A673 (cell line): Measurements from ENCODE around the gene CACNA2D3. TPM values are rescaled to one million over a fixed set of nuclear protein-coding genes. Genes with fewer than 3 reads are reported as not detected.

ENCODE experiments used
- BruUV-seq: library from RNA; stranded (reverse); fragments of 400-500 nt; replicated peaks from 2 replicates; lab custom pipeline; 2021; lab: Mats Ljungman, UMichigan
- CTCF ChIA-PET: fragments of 300-600 bp; sonication (Branson Sonifier 250); formaldehyde crosslinking; loops from one replicate; lab custom pipeline; 2022; ENCODE audit warnings: antibody characterized with exemption; lab: Charles Lee
- POLR2A ChIA-PET: fragments of 300-600 bp; sonication (Branson Sonifier 250); formaldehyde crosslinking; loops from one replicate; lab custom pipeline; 2022; ENCODE audit warnings: antibody characterized with exemption; ENCODE audit not compliant: low non-redundant PET; lab: Charles Lee
- DNase-seq: peaks from one replicate; pipeline ENCODE4 v3.0.0-alpha.2; 2015; ENCODE audit warnings: low spot score
- H3K27ac ChIP-seq: fragments of 200-600 bp; sonication (generic); 2 replicates; pipeline ENCODE4 v1.5.1; 2016; ENCODE audit warnings: mixed run types, low read depth, mild to moderate bottlenecking, mixed read lengths, antibody characterized with exemption, low read length; ENCODE audit not compliant: poor library complexity, severe bottlenecking
- H3K27me3 ChIP-seq: fragments of 200-600 bp; sonication (generic); replicated peaks from 2 replicates; pipeline ENCODE4 v1.6.1; 2017; ENCODE audit warnings: mixed run types, low read depth, mild to moderate bottlenecking, mixed read lengths, antibody characterized with exemption, low read length; ENCODE audit not compliant: insufficient read depth, poor library complexity
- H3K36me3 ChIP-seq: fragments of 200-600 bp; sonication (generic); 2 replicates; pipeline ENCODE4 v1.6.1; 2016; ENCODE audit warnings: mixed run types, mild to moderate bottlenecking, mixed read lengths, antibody characterized with exemption, low read length; ENCODE audit not compliant: insufficient read depth, poor library complexity, severe bottlenecking
- H3K4me1 ChIP-seq: fragments of 200-600 bp; sonication (generic); 2 replicates; pipeline ENCODE4 v1.6.1; 2017; ENCODE audit warnings: mixed run types, mild to moderate bottlenecking, mixed read lengths, antibody characterized with exemption, low read length; ENCODE audit not compliant: insufficient read depth, poor library complexity, severe bottlenecking
- H3K4me3 ChIP-seq: fragments of 200-600 bp; sonication (generic); 2 replicates; pipeline ENCODE4 v1.5.1; 2016; ENCODE audit warnings: low read depth, mixed run types, mild to moderate bottlenecking, mixed read lengths, low read length; ENCODE audit not compliant: poor library complexity, severe bottlenecking
- H3K9me3 ChIP-seq: fragments of 200-600 bp; sonication (generic); 2 replicates; pipeline ENCODE4 v1.6.1; 2016; ENCODE audit warnings: mixed run types, low read depth, mild to moderate bottlenecking, mixed read lengths, antibody characterized with exemption, low read length; ENCODE audit not compliant: poor library complexity, severe bottlenecking
- CTCF ChIP-seq: fragments of 300-800, 200-600 bp; sonication (generic); conservative IDR thresholded peaks from 2 replicates; pipeline ENCODE4 v1.5.1; 2017; ENCODE audit warnings: low read depth, mild to moderate bottlenecking, antibody characterized with exemption, low read length, moderate library complexity, mixed read lengths
- EZH2 ChIP-seq: fragments of 200-600 bp; sonication (generic); IDR thresholded peaks from 2 replicates; pipeline ENCODE4 v1.6.1; 2017; ENCODE audit warnings: borderline replicate concordance, low read depth, mild to moderate bottlenecking, mixed read lengths, antibody characterized with exemption, low read length; ENCODE audit not compliant: poor library complexity, severe bottlenecking
- intact Hi-C: fragments of 100-400 bp; cut with micrococcal nuclease; formaldehyde crosslinking; loops from one replicate; pipeline ENCODE4 v1.10.0; 2022; ENCODE audit not compliant: unreplicated experiment
- total RNA-seq: library from RNA; stranded (reverse); gene quantifications from 2 replicates; pipeline ENCODE4 v1.2.3, GENCODE V29; 2021

The CACNA2D3 gene
- total RNA-seq, 1 experiment from 2014 or later, result not detected

- no peaks in the 10 kb centered on the region for H3K36me3 ChIP-seq
- intact Hi-C loops, result no loop called here
- no peak for DNase-seq
- BruUV-seq, result no TSS peak
- no peak overlapping the region for H3K27ac ChIP-seq
- no peaks in the 10 kb centered on the region for H3K27me3 ChIP-seq
- no peaks in the 10 kb centered on the region for H3K9me3 ChIP-seq
- CTCF ChIA-PET, result no interaction called here
- TF ChIP-seq CTCF (no peak), EZH2 (no peak)
- H3K4me1 ChIP-seq, result no peaks in the 10 kb centered on the region
- POLR2A ChIA-PET, result no interaction called here
- no peak overlapping the region for H3K4me3 ChIP-seq
These were observed 236.8 kb downstream of the CACNA2D3 start for GRCh38 chr3:54358969-54359694.

- intact Hi-C loops, result no loop called here
These were observed 238.0 kb downstream of the CACNA2D3 start for GRCh38 chr3:54360320-54360719.

GRCh38 chr3:54361746-54362283, 239.5 kb downstream of the CACNA2D3 start:
- no peak for DNase-seq
- POLR2A ChIA-PET, result no interaction called here
- Histone ChIP-seq H3K36me3 (no peaks in the 10 kb centered on the region), H3K27ac (no peak overlapping the region), H3K9me3 (no peaks in the 10 kb centered on the region), H3K27me3 (no peaks in the 10 kb centered on the region), H3K4me1 (no peaks in the 10 kb centered on the region), H3K4me3 (no peak overlapping the region)
- CTCF ChIA-PET, result no interaction called here
- intact Hi-C loops, result no loop called here
- TF ChIP-seq EZH2, result no peak
- TF ChIP-seq CTCF, result no peak
- no TSS peak for BruUV-seq

More at GRCh38 chr3:54360320-54360719, 238.0 kb downstream of the CACNA2D3 start:
- no peak for TF ChIP-seq CTCF
- no peak for TF ChIP-seq EZH2
- Histone ChIP-seq H3K9me3 (no peaks in the 10 kb centered on the region), H3K27me3 (no peaks in the 10 kb centered on the region), H3K36me3 (no peaks in the 10 kb centered on the region), H3K27ac (no peak overlapping the region), H3K4me1 (no peaks in the 10 kb centered on the region), H3K4me3 (no peak overlapping the region)
- POLR2A ChIA-PET, result no interaction called here
- CTCF ChIA-PET, result no interaction called here
- no TSS peak for BruUV-seq
- no peak for DNase-seq
